ENCODE results near the gene RBM47.

GRCh38 chr4:40544221-40544620 is 85.4 kb downstream of the RBM47 start:
- TF ChIP-seq CTCF (IDR thresholded peaks at IDR 0.05 in 2 of 3, conservative IDR thresholded peaks at IDR 0.05 in 1 of 3; ENCODE audit: insufficient read depth in 2 of 3, low read depth in 1 of 3, low read length in 3 of 3): no peak
- TF ChIP-seq CREM (IDR thresholded peaks at IDR 0.05; ENCODE audit: low read depth): no peak
- TF ChIP-seq ZNF584 (CRISPR knock-in tag; IDR thresholded peaks at IDR 0.05; ENCODE audit: low read depth): no peak
- no peak for TF ChIP-seq ZBTB33 (CRISPR knock-in tag; IDR thresholded peaks at IDR 0.05)
- no peak for TF ChIP-seq ZNF778 (CRISPR knock-in tag; IDR thresholded peaks at IDR 0.05)
